Activated CD8-positive, alpha-beta T cell treated with anti-CD3 and anti-CD28 coated beads for 36 hours (primary cell): ENCODE measurements around the gene SP7. TPM values are rescaled to one million over a fixed set of nuclear protein-coding genes. Genes with fewer than 3 reads are reported as not detected.

ENCODE experiments used
- ATAC-seq: fragments of 200-7000 bp; cut with Tn5 transposase; one replicate; pipeline ENCODE4 v1.10.0; 2021; ENCODE audit warnings: mild to moderate bottlenecking, moderate library complexity
- CTCF ChIA-PET: fragments of 350-600 bp; sonication (Branson Sonifier 250); formaldehyde crosslinking; loops from one replicate; lab custom pipeline; 2021; ENCODE audit warnings: antibody characterized with exemption; lab: Charles Lee
- POLR2A ChIA-PET: fragments of 350-600 bp; sonication (Branson Sonifier 250); formaldehyde crosslinking; loops from one replicate; lab custom pipeline; 2021; ENCODE audit warnings: antibody characterized with exemption; lab: Charles Lee
- DNase-seq: peaks from one replicate; pipeline ENCODE4 v3.0.0-alpha.2; 2020
- H3K27ac Mint-ChIP-seq: one replicate; pipeline ENCODE4 v1.8.0; 2021; ENCODE audit warnings: mild to moderate bottlenecking, mixed read lengths
- H3K27me3 Mint-ChIP-seq: one replicate; pipeline ENCODE4 v1.8.0; 2021; ENCODE audit warnings: mixed read lengths
- H3K36me3 Mint-ChIP-seq: one replicate; pipeline ENCODE4 v1.8.0; 2021; ENCODE audit warnings: low read depth, mixed read lengths
- H3K4me1 Mint-ChIP-seq: one replicate; pipeline ENCODE4 v1.8.0; 2021; ENCODE audit warnings: low read depth, mixed read lengths
- H3K4me3 Mint-ChIP-seq: one replicate; pipeline ENCODE4 v1.8.0; 2021; ENCODE audit warnings: mild to moderate bottlenecking, moderate library complexity, mixed read lengths
- H3K9me3 Mint-ChIP-seq: one replicate; pipeline ENCODE4 v1.8.0; 2021; ENCODE audit warnings: mixed read lengths
- intact Hi-C: fragments of 100-400 bp; cut with micrococcal nuclease; formaldehyde crosslinking; loops from one replicate; pipeline ENCODE4 v1.10.0; 2022
- total RNA-seq, 2 experiments: library from RNA; stranded (reverse); gene quantifications; one replicate each; pipeline ENCODE4 v1.2.3, GENCODE V29; 2021
- TF ChIP-seq, protein P1 (sequence below): fragments of 200-600 bp; IDR thresholded peaks from one replicate; pipeline ENCODE4 v1.8.0; 2022; ENCODE audit warnings: antibody characterized with exemption, mild to moderate bottlenecking

SP7 gene
- total RNA-seq, 2 experiments from 2014 or later, result not detected

- no peak overlapping the region for H3K4me3 Mint-ChIP-seq
- H3K4me1 Mint-ChIP-seq, result peaks cover 10% of the 10 kb centered on the region
- TF ChIP-seq, protein P1, sequence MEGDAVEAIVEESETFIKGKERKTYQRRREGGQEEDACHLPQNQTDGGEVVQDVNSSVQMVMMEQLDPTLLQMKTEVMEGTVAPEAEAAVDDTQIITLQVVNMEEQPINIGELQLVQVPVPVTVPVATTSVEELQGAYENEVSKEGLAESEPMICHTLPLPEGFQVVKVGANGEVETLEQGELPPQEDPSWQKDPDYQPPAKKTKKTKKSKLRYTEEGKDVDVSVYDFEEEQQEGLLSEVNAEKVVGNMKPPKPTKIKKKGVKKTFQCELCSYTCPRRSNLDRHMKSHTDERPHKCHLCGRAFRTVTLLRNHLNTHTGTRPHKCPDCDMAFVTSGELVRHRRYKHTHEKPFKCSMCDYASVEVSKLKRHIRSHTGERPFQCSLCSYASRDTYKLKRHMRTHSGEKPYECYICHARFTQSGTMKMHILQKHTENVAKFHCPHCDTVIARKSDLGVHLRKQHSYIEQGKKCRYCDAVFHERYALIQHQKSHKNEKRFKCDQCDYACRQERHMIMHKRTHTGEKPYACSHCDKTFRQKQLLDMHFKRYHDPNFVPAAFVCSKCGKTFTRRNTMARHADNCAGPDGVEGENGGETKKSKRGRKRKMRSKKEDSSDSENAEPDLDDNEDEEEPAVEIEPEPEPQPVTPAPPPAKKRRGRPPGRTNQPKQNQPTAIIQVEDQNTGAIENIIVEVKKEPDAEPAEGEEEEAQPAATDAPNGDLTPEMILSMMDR, result no peak
- intact Hi-C loops, result loop anchor here (10.0 kb wide), 1 partner anchor 150 kb away; the partner anchor contains the start of genes NPFF and TARBP2
- no peak overlapping the region for H3K27ac Mint-ChIP-seq
- ATAC-seq (no peak), DNase-seq (no peak)
- POLR2A ChIA-PET, result no interaction called here
- CTCF ChIA-PET, result interaction anchor here (1.7 to 10.0 kb wide), 4 partner anchors 10 to 154 kb away, joined by 6 to 187 read pairs (median 40); partner anchors contain the start of genes AMHR2 and NPFF
- no peaks in the 10 kb centered on the region for H3K36me3 Mint-ChIP-seq
- H3K9me3 Mint-ChIP-seq, result no peaks in the 10 kb centered on the region
- no peaks in the 10 kb centered on the region for H3K27me3 Mint-ChIP-seq
Observed at GRCh38 chr12:53355121-53355520, 19.0 kb upstream of the SP7 start.

- ChIA-PET POLR2A (interaction anchor here (0.9 to 1.6 kb wide), 5 partner anchors 19 to 149 kb away, joined by 3 to 11 read pairs (median 3); no protein-coding TSS in a partner anchor), CTCF (interaction anchor here (0.6 to 10.0 kb wide), 23 partner anchors 8 to 167 kb away, joined by 3 to 187 read pairs (median 19); partner anchors contain the start of genes AAAS, AMHR2, ESPL1 and MAP3K12)
- H3K27ac Mint-ChIP-seq, result no peak overlapping the region
- H3K4me1 Mint-ChIP-seq, result peaks cover 10% of the 10 kb centered on the region
- no peaks in the 10 kb centered on the region for H3K27me3 Mint-ChIP-seq
- DNase-seq, result no peak
- TF ChIP-seq, protein P1, result no peak
- H3K4me3 Mint-ChIP-seq, result no peak overlapping the region
- no peak for ATAC-seq
- H3K9me3 Mint-ChIP-seq, result no peaks in the 10 kb centered on the region
- intact Hi-C loops, result loop anchor here (10.0 kb wide), 1 partner anchor 152 kb away; the partner anchor contains the start of genes NPFF and TARBP2
- no peaks in the 10 kb centered on the region for H3K36me3 Mint-ChIP-seq
Observed at GRCh38 chr12:53353257-53353655, 17.1 kb upstream of the SP7 start.

GRCh38 chr12:53352331-53353256 lies 16.4 kb upstream of the SP7 start:
- Mint-ChIP-seq H3K9me3 (no peaks in the 10 kb centered on the region), H3K27ac (no peak overlapping the region), H3K4me3 (no peak overlapping the region), H3K27me3 (no peaks in the 10 kb centered on the region), H3K4me1 (peaks cover 10% of the 10 kb centered on the region), H3K36me3 (no peaks in the 10 kb centered on the region)
- ATAC-seq, result peak; percentile 99
- POLR2A ChIA-PET, result interaction anchor here (0.6 to 1.6 kb wide), 16 partner anchors 10 to 156 kb away, joined by 3 to 11 read pairs (median 3); partner anchors contain the start of gene PRR13
- CTCF ChIA-PET, result interaction anchor here (0.6 to 10.0 kb wide), 67 partner anchors 7 to 281 kb away, joined by 3 to 187 read pairs (median 4); partner anchors contain the start of genes AAAS, AMHR2, ESPL1 and MAP3K12
- intact Hi-C loops, result loop anchor here (1.0 to 10.0 kb wide), 2 partner anchors 69 to 152 kb away; partner anchors contain the start of genes NPFF and TARBP2
- peak; percentile 93 for DNase-seq
- TF ChIP-seq, protein P1, result peak; percentile 83

DNA sequence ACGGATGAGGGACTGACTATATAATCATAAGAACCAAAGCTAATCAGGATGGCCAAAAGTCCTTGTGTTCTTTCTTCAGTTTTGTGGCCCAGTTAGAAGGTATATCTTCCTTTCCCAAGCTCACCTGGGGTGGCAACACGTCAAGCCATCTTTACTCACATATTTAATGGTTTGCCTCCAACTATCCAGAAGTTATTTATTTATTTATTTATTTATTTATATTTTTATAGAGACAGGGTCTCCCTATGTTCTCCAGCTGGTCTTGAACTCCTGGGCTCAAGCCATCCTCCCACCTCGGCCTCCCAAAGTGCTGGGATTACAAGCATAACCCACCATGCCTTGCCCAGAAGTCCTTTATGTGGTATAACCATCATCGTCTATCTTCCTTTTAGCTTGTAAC lies 11.8 kb upstream of the SP7 start:
- Mint-ChIP-seq H3K27ac (no peak overlapping the region), H3K27me3 (no peaks in the 10 kb centered on the region), H3K4me1 (peaks cover 17% of the 10 kb centered on the region), H3K4me3 (no peak overlapping the region), H3K9me3 (no peaks in the 10 kb centered on the region), H3K36me3 (no peaks in the 10 kb centered on the region)
- TF ChIP-seq, protein P1, result no peak
- ChIA-PET CTCF (interaction anchor here (0.6 to 9.7 kb wide), 6 partner anchors 12 to 93 kb away, joined by 3 to 293 read pairs (median 4); partner anchors contain the start of genes AAAS, PRR13 and SP7), POLR2A (interaction anchor here (0.6 to 2.0 kb wide), 4 partner anchors 23 to 286 kb away, joined by 3 to 7 read pairs (median 3); partner anchors contain the start of gene AAAS)
- DNase-seq, result no peak
- intact Hi-C loops, result no loop called here
- no peak for ATAC-seq
